Measurements from ENCODE around the gene SHF. TPM values are rescaled to one million over a fixed set of nuclear protein-coding genes. Genes with fewer than 3 reads are reported as not detected.

SHF gene
- polyA plus RNA-seq, 3 donors: 0.58 to 0.70 (median 0.67) TPM

DNA sequence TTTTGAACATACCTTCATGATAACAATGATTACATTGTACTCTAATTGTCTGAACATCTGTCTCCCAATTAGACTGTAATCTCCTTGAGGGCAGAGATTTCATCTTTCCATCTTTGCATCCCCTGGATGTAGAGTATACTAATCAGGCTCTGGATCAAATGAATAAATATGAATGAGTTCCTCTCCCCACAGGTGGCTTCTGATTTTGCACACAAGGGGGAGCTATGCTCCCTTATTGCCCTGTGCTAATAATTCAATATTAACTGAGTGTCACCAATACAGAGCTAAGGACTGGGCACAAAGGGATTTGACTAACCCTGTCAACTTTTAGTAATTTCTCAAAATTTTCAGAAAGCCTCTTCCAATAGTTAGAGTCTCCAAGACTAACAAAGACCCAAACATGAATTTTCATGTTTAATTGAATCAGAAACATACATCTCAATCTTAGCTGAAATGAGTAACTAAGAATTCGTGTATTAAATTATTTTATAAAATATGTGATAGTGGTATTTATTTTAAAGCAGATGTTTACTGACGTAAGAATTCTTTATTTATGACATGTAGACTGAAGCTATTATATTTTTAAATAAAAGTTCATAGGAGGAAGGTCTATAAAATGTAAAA, 61.1 kb downstream of the SHF start:
- Mint-ChIP-seq H3K27ac (peak overlapping the region in 1 of 7 donors; percentile 0), H3K4me1 (peaks cover 15% of the 10 kb centered on the region), H3K9me3 (peaks cover 0 to 12% (median 2%) of the 10 kb centered on the region in 7 donors), H3K27me3 (ENCODE audit: low read depth in 3 of 3) (peaks cover 63 to 74% (median 64%) of the 10 kb centered on the region in 3 donors), H3K4me3 (no peak overlapping the region), H3K36me3 (no peaks in the 10 kb centered on the region)
- H4K20me1 ChIP-seq (ENCODE audit: insufficient read depth, low read length): no peaks in the 10 kb centered on the region
- intact Hi-C loops (cut with micrococcal nuclease): no loop called here
- H3K27ac ChIP-seq (ENCODE audit: low read depth in 1 of 2, low read length in 2 of 2): no peak overlapping the region
- no CpG with 5 or more reads among the region's 2 CpGs for WGBS (ENCODE audit: insufficient coverage)
- H3K9ac ChIP-seq (ENCODE audit: insufficient read depth, low read length, poor library complexity, severe bottlenecking): no peak overlapping the region
- H3K4me2 ChIP-seq (replicated peaks; ENCODE audit: extremely low read depth, low read length, poor library complexity, severe bottlenecking): no peak overlapping the region
- H3K27me3 ChIP-seq (ENCODE audit: control insufficient read depth in 2 of 2, insufficient read depth in 2 of 2, low read length in 2 of 2): peaks cover 49 to 58% of the 10 kb centered on the region in 2 donors
- peaks cover 0 to 10% of the 10 kb centered on the region in 2 donors for H3K9me3 ChIP-seq (replicated peaks in 1 of 2; ENCODE audit: control insufficient read depth in 1 of 2, insufficient read depth in 1 of 2, low read length in 2 of 2)
- TF ChIP-seq, protein P1, sequence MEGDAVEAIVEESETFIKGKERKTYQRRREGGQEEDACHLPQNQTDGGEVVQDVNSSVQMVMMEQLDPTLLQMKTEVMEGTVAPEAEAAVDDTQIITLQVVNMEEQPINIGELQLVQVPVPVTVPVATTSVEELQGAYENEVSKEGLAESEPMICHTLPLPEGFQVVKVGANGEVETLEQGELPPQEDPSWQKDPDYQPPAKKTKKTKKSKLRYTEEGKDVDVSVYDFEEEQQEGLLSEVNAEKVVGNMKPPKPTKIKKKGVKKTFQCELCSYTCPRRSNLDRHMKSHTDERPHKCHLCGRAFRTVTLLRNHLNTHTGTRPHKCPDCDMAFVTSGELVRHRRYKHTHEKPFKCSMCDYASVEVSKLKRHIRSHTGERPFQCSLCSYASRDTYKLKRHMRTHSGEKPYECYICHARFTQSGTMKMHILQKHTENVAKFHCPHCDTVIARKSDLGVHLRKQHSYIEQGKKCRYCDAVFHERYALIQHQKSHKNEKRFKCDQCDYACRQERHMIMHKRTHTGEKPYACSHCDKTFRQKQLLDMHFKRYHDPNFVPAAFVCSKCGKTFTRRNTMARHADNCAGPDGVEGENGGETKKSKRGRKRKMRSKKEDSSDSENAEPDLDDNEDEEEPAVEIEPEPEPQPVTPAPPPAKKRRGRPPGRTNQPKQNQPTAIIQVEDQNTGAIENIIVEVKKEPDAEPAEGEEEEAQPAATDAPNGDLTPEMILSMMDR (IDR thresholded peaks at IDR 0.05): peak; percentile 78
- H3K79me2 ChIP-seq (ENCODE audit: insufficient read depth, low read length): no peaks in the 10 kb centered on the region
- no peaks in the 10 kb centered on the region for H3K36me3 ChIP-seq (replicated peaks in 1 of 2; ENCODE audit: control insufficient read depth in 1 of 2, insufficient read depth in 2 of 2, low read length in 2 of 2)
- H3K4me3 ChIP-seq (replicated peaks in 1 of 3; ENCODE audit: low read depth in 2 of 3, low read length in 3 of 3): no peak overlapping the region
- peaks cover 9 to 16% of the 10 kb centered on the region in 2 donors for H3K4me1 ChIP-seq (ENCODE audit: control insufficient read depth in 1 of 2, insufficient read depth in 2 of 2, low read length in 2 of 2)
- DNase-seq: peak in 2 of 3 donors; percentile 20 to 36
- H2AFZ ChIP-seq (ENCODE audit: insufficient read depth, low read depth, low read length, poor library complexity, severe bottlenecking): no peak overlapping the region

DNA sequence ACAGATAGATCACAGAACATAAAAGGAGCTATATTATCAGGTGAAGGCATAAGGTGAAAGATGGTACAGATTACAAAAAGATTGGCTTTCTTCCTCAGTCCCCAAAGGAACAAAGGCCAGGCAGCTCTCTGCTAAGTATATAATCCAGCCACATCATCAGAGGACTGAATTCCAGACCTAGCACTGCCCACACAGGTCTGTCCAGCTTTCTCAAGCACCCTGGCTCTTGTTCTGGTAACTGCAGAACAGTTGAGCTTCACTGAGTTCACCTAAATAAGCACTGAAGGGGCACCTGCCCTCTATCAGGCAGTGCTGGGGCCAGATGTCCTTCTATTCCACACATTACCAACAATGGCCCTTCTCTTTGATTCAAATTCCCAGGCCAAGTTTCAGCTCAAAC, 64.4 kb downstream of the SHF start:
- Histone ChIP-seq H2AFZ (ENCODE audit: insufficient read depth, low read depth, low read length, poor library complexity, severe bottlenecking) (no peak overlapping the region), H3K4me2 (replicated peaks; ENCODE audit: extremely low read depth, low read length, poor library complexity, severe bottlenecking) (no peak overlapping the region), H3K27ac (ENCODE audit: low read depth in 1 of 2, low read length in 2 of 2) (no peak overlapping the region), H4K20me1 (ENCODE audit: insufficient read depth, low read length) (no peaks in the 10 kb centered on the region), H3K36me3 (replicated peaks in 1 of 2; ENCODE audit: control insufficient read depth in 1 of 2, insufficient read depth in 2 of 2, low read length in 2 of 2) (no peaks in the 10 kb centered on the region), H3K27me3 (ENCODE audit: control insufficient read depth in 2 of 2, insufficient read depth in 2 of 2, low read length in 2 of 2) (peaks cover 24 to 27% of the 10 kb centered on the region in 2 donors), H3K4me3 (replicated peaks in 1 of 3; ENCODE audit: low read depth in 2 of 3, low read length in 3 of 3) (no peak overlapping the region), H3K9me3 (replicated peaks in 1 of 2; ENCODE audit: control insufficient read depth in 1 of 2, insufficient read depth in 1 of 2, low read length in 2 of 2) (no peaks in the 10 kb centered on the region), H3K79me2 (ENCODE audit: insufficient read depth, low read length) (no peaks in the 10 kb centered on the region), H3K9ac (ENCODE audit: insufficient read depth, low read length, poor library complexity, severe bottlenecking) (no peak overlapping the region), H3K4me1 (ENCODE audit: control insufficient read depth in 1 of 2, insufficient read depth in 2 of 2, low read length in 2 of 2) (peaks cover 0 to 5% of the 10 kb centered on the region in 2 donors)
- H3K9me3 Mint-ChIP-seq: peaks cover 0 to 4% (median 0%) of the 10 kb centered on the region in 7 donors
- intact Hi-C loops (cut with micrococcal nuclease): loop anchor here in 1 of 2 donors (5.0 kb wide), 1 partner anchor 84 kb away; no protein-coding TSS in a partner anchor
- DNase-seq: no peak
- H3K4me1 Mint-ChIP-seq: peaks cover 6% of the 10 kb centered on the region
- H3K36me3 Mint-ChIP-seq: no peaks in the 10 kb centered on the region
- H3K27me3 Mint-ChIP-seq (ENCODE audit: low read depth in 3 of 3): peaks cover 34 to 51% (median 42%) of the 10 kb centered on the region in 3 donors
- TF ChIP-seq, protein P1 (IDR thresholded peaks at IDR 0.05): no peak
- H3K27ac Mint-ChIP-seq: no peak overlapping the region
- H3K4me3 Mint-ChIP-seq: no peak overlapping the region
